HG02840 (cell line): Measurements from ENCODE around the gene LRBA.
"Not testable (repeated sequence)": the region's sequence is repeated elsewhere in the genome, so short reads cannot be mapped to it uniquely, and the experiment has no call there.

Source experiments
- ATAC-seq: cut with Tn5 transposase; IDR thresholded peaks from one replicate; pipeline ENCODE4 v1.9.1; 2021; ENCODE audit warnings: mild to moderate bottlenecking, moderate library complexity, moderate number of reproducible peaks; ENCODE audit not compliant: unreplicated experiment, low FRiP score

Gene LRBA

DNA sequence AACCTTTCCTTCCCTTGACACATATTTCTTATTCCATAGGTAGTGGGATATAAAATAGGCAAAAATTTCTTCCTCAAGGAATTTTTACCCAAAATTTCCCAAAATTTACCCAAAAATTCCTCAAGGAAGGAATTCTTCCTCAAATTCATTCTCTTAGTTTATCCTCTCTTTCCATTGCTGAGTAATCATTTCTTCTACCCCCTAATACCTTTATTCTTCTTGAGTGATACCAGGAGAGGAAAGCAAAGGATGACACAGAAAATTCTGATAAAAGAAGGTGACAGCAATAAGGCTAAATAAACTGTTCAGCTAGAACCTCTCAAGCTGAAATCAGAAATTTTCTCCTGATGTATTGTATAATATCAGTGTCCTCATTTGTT, 624.6 kb downstream of the LRBA start:
- ATAC-seq = no peak

DNA sequence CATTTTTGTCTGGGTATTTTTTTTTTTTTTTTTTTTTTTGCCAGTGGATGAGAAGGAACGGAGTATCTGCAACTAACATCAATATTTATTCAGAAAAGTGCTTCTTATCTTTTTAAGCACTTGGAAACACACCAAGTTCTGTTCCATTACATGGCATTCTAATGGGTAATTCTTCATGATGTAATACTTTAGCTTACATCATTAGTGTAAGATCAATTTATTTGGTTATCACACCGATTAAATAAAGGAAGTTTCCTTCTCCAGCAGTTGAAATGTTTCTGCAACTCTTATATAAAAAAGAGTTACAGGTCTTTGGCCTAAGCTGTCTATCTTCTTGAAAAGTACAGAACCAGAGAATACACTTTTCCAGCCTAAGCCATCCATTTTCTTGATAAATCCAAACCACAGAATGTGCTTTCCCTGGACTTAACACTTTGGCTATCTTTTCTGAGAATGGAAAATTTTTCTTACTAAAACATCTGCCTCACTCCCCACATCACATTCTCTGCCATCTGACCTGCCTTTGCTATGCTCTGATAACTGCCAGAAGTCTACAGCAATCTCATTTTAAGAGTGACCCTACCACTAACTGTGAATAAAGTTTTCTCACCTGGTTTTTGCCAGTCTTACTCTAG, 625.1 kb downstream of the LRBA start:
- ATAC-seq = no peak

DNA sequence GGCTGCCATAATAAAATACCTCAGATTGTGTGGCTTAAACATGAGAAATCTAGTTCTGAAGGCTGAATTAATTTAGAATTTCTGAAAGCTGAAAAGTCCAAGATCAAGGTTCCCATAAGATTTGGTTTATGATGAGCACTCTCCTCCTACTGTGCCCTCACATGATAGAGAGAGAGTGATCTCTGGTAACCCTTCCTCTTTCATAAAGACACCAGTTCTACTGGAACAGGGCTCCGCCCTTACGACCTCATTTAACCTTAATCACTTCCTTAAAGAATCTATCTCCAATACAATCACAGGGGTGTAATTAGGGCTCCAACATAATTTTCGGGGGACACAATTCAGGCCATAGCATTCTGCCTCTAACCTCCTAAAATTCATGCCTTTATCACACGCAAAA, 627.1 kb downstream of the LRBA start:
- no peak for ATAC-seq

DNA sequence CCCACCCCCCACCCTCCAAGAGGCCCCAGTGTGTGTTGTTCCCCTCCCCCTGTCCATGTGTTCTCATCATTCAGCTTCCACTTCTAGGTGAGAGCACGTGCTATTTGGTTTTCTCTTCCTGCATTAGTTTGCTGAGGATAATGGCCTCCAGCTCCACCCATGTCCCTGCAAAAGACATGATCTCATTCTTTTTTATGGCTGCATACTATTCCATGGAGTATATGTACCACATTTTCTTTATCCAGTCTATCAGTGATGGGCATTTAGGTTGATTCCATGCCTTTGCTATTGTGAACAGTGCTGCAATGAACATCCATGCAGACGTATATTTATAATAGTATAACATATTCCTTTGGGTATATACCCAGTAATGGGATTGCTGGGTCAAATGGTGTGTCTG, 628.7 kb downstream of the LRBA start:
- ATAC-seq = not testable (repeated sequence)

DNA sequence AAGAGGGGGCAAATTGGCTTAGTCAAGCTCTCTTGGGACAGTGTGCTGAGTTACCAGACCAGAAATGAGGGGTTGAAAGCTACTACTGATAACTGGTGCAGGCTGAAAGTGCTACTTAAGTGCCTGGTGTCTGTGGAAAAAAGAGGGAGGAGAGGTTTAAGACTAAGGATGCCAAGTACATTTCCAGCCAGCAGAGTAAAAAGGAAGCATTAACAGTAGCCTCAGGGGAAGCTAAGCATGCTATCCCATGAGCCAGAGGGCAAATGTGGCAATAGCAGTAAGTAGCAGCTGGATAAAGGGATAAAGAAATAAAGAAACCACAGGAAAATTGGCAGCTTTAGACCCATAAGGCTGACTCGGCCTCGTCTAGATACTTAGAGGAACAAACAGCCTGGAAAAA, 629.5 kb downstream of the LRBA start:
- ATAC-seq = no peak

DNA sequence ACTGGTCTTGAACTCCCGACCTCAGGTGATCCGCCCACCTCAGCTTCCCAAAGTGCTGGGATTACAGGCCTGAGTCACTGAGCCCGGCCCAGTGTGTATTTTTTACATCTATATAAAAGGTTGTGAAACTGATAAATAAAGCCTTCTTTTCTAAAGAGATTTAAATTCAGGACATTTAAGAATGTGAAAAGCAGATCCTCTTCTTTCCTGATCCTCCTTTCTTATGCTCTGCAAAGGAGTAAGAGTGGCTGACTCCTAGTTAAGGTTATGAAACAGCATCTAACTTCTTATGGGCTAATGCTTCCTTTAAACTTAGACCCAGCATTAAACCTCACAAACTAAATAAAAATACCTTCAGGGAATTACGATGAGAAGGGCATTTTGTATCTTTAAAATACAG, 630.8 kb downstream of the LRBA start:
- ATAC-seq = no peak

DNA sequence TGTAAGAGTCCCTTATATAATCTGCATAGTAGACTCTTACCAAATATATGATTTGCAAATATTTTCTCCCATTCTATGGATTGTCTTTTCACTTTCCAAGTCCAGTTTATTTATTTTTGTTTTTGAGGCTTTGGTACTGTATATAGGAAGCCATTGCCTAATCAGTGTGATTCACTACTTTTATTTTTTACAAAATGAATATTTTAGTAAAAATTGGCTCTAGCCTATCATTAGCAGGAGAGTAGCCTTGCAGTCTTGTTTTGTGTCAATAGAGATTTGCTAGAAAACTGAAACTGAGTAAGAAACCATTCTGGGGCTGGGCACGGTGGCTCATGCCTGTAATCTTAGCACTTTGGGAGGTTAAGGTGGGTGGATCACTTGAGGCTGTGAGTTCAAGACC, 633.1 kb downstream of the LRBA start:
- ATAC-seq = no peak

DNA sequence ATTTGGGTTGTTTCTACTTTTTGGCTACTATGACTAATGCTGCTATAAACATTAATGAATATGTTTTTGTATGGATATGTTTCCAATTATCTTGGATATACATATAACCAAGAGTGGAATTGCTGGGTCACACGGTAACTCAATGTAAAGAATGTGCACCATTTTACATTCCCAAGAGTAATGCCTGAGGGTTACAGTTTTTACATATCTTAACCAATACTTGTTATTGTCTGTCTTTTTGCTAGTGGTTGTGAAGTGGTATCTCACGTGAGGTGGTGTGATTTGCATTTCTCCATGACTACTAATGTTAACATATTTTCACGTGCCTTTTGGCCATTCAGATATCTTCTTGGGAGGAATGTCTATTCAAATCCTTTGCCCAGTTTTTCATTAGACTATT, 633.5 kb downstream of the LRBA start:
- no peak for ATAC-seq

DNA sequence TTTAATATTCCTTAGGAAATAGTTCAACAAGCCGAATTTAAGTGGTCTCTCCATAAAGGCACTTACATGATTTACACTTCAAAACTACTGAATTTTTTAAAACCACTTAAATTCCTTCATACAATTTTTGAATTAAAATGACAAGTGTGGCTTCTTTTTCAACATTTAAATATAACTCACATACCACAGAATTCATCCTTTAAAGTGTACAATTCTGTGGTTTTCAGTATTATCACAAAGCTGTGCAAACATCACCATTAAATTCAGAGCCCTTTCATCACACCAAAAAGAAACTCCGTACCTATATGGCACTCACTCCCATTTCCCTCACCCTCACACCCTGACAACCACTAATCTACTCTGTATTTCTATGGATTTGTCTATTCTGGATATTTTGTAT, 634.0 kb downstream of the LRBA start:
- no peak for ATAC-seq

DNA sequence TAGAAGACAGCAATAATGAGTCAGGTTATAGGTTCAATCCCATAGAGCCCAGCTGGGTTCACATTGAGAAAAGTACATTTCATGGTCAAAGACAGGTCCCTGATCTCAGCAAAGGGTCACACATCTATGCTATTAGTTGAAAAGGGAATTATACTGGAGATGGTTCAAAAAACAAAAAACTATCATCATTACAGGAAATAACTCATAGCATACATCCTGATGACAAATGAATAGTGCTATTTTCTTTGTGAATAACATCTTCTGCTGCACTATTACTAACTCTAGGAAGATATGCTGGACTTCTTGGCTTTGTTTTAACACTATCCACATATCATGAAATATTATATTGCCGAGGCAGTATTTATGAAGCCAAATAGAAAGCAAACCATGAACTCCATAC, 635.6 kb downstream of the LRBA start:
- ATAC-seq = no peak

DNA sequence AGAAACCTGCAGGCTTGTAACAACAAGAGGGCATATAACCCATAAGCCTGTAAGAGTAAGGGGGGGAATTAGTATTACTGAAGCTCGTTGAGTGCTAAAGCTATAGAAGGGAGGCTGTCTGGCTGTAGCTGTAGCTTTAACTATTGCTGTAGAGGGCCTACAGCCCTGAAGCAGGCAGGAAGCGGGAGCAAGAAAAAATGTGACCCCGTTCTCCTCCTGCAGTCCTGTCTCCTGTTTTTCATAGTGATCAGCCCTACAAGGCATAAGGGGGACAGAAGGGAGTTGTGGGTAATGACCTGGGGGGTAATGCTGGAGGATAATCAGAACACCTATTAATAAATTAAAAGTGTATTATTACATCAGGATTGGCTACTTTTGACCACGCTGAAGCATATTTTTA, 640.1 kb downstream of the LRBA start:
- no peak for ATAC-seq

DNA sequence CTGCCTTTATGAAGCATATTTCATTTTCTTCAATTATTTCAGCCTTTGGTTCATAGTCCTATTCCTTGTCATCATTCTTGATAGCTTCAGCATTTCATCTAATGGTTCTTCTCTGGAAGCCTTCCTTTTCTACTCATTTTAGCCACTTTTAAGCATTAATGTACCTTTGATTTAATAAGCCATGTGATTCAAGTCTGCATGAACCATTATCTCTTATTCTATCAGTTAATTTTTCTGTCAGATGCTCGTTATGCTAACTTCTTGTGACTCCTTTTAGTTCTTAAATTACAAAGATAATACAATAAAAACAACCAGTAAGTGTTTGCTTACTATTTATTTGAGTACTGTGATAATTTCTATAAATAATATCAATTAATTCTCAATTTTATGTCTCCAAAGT, 643.2 kb downstream of the LRBA start:
- ATAC-seq = no peak

DNA sequence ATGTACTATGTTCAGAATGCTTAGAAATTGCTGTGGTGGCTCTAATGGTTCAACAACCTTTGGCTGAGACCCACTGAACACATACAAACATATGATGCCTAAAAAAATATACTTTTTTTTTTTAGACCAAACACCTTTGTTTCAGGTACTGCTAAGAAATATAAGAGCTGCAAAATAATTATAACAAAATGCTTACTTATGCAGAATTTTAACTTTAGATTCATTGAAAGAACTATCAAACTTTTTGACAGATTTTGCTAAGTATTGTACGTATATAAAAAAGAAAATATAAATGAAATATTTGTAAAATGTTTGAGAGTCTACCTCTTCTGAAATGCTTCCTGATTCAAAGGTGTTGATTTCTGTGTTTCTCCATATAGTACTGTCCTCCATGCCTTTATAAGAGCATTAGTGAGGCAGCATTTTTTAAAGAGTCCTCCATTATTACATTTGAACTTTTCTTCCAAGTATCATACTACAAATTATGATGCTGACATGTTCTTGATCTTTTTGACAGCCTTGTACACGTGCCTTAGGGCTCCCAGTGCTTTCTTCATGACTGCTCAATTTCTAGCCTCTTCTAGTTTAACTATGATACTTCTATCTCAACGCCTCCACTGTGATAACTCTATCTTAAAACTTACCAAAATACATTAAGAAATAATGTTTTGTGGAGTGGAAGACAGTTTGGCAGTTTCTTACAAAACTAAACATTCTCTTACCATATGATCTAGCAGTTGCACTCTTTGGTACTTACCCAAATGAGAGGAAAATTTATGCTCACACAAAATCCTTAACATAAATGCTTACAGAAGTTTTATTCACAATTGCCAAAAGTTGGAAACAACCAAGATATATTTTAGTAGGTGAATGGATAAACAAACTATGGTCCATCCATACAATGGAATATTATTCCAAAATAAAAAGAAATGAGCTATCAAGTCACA, 645.4 kb downstream of the LRBA start:
- no peak for ATAC-seq

DNA sequence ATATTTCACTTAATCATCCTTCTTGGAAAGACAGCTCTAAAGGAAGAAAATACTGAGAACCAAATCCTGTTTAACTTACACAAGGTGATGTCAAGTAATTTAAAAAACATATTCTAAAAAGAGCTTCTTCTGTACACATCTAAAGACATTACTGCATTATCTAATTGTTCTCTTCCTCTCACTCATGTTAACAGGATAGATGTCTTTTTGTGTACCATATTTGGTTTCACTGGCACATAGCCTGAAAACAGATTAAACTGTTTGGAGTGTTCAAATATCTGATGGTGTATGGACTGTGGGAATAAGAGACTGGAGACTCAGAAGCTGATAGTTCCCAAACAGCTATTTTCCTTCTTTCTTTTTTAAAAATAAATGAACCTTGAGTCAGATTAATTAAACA, 646.4 kb downstream of the LRBA start:
- no peak for ATAC-seq

DNA sequence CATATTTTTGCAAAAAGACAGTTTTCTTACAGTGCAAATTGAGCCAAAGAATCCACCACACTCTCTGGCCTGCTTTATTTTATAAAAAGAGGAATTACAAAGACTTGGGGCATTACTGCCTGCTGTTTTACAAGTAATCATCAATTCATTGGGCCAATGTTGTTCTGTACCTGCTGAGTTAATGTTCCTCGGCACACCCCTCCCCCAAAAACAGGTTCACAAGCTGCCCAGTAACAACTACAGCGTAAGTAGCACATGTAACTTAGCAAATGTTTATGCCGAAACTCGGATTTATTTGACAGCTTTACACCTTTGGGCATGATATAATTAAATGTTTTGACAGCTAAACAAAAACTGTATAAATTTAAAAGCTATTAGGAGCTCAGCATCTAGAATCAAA, 647.8 kb downstream of the LRBA start:
- no peak for ATAC-seq

DNA sequence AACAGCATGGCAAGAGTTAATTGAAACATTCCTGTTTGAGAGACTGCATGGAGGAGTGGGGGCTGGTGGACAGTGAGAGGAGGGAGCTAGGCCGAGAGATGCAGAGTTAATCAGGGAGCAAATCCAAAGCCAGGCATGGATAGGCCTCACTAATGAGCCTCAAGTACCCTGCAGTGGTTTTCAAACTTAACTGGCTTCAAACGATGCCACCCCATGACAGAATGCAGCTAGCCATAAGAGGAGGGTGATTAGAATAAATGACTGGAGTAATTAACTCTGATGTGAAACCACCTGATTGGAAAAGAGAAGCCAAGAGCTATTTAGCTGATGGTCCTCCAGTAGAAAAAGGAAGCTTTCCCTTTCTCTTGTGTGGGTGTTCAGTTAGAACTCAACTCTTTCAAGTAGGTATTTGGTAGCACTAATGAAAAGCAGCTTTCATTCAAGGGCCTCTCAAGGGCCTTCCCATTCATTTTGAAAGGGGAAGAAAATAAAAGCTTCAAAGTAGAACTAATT, 648.5 kb downstream of the LRBA start:
- no peak for ATAC-seq

DNA sequence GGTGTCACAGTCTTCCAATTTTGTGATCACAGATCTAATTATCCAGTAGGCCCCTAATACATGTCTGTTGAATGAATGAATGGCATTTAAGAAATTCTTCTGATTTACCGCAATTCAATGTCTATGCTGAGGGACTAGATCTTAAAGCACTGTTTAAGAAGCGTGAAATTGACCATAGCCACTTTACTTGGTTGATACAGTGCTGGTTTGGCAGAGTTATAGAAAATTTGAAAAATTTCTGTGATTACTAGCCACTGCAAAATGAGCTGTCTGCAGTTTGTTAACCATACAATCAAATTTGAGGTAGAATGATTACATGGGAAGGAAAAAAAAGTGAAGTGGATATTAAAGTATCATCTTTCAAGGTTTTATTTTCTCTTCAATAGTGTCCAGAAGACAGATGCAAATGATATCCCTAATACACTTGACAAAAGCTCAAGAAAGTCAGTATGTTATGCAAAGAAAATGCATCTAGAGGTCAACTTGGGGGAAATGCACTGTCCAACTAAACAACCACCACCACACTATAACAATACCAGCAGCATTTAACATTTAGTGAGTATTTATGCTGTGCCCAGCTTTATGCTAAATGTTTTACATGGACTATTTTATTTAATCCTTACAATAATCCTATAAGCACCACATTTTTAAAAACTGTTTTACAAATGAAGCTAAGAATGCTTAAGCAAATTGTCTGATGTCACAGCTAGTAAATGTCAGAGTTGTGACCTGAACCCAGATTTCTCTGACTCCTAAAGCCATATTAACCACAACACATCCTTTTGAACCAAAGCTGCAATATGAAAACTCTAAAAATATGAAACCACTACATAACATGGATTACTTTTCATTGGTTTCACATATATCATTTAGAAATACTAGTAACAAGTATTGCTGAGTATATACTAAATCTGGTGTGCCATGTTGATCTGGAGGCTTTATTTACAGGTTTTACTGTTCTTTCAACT, 651.1 kb downstream of the LRBA start:
- no peak for ATAC-seq

DNA sequence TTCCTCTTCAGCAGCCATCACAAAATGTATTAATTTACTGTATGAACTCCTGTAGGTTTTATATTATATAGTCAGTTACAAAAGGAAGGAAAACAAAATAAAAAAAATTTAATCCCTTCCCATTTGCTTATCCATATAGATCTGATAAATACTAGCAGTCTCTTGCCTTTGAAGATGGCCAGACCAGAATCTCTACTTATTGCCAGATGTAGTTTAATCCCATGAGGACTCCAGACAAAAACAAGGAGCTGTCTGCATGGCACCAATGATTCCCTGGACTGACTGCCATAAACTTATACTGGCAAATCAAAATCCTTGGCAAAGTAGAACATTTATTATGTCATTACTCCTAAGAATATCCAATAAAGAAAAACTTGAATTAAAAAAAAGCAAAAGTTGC, 656.4 kb downstream of the LRBA start:
- no peak for ATAC-seq

DNA sequence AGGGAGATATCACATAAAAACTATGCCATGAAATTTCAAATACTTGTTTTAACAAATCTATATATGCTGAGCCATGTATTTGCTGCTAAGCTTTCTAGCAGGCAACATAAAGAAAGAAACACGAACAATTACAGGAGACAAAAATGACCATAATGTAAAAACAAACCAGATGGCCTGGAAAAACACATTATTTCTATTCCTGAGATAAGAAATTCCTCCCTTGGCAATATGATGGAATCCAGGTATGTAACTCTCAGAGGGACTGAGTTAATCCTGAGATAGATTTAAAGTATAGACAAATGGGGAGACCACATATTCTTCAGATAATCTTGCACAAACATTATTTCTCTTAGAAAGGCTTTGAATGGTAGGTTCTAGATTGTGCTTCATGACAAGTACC, 657.3 kb downstream of the LRBA start:
- no peak for ATAC-seq

DNA sequence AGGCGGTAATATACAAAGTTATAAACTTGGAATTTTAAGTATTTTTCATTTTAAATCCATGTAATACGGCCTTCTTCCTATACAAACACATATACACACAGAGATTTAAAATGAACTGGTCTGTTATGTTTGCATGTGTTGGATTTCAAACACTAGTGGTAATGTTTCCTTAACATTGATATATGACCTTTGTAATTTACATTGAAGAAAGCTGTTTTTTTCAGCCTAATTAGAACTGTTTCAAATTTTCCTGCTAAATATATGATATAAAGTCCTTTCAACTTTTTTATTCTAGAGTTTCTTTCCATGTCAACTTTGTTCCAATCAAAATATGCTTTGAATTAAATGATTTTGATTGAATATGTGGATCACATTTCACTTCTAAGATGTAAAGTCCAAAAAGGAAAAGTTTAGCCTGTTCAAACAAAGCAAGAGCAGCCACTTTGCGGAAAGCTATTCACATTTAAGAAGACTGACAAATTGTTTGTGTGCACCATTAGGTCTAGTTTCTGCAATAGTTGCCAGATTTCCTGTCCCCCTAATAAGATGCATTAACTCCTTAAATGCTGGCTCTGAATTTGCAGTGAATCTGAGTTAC, 659.1 kb downstream of the LRBA start:
- ATAC-seq = no peak
